HFFc6 (cell line): Measurements from ENCODE around the gene PIK3R3. TPM values are rescaled to one million over a fixed set of nuclear protein-coding genes. Genes with fewer than 3 reads are reported as not detected.

Experiments
- DNase-seq: peaks from one replicate; pipeline ENCODE4 v3.0.0-alpha.2; 2018
- H3K27ac Mint-ChIP-seq: 2 replicates; pipeline ENCODE4 v1.8.0; 2020; ENCODE audit warnings: mild to moderate bottlenecking, mixed read lengths
- H3K27me3 Mint-ChIP-seq: 2 replicates; pipeline ENCODE4 v1.8.0; 2021; ENCODE audit warnings: mild to moderate bottlenecking, moderate library complexity, mixed read lengths; ENCODE audit not compliant: insufficient read depth
- H3K36me3 Mint-ChIP-seq: 2 replicates; pipeline ENCODE4 v1.8.0; 2021; ENCODE audit warnings: low read depth, mixed read lengths
- H3K4me1 Mint-ChIP-seq: 2 replicates; pipeline ENCODE4 v1.8.0; 2020; ENCODE audit warnings: low read depth, mixed read lengths
- H3K4me3 Mint-ChIP-seq: 2 replicates; pipeline ENCODE4 v1.8.0; 2020; ENCODE audit warnings: mild to moderate bottlenecking, moderate library complexity, mixed read lengths
- H3K9me3 Mint-ChIP-seq: 2 replicates; pipeline ENCODE4 v1.8.0; 2020; ENCODE audit warnings: mild to moderate bottlenecking, mixed read lengths
- CTCF ChIP-seq: fragments of 200-600 bp; sonication (generic); IDR thresholded peaks from 2 replicates; pipeline ENCODE4 v1.5.0; 2021; ENCODE audit warnings: antibody characterized with exemption, mild to moderate bottlenecking
- total RNA-seq, 6 experiments: library from RNA; stranded (reverse); fragmentation: NEBNext Ultra II Directional; extraction: Animal tissue kit (Norgen Biotek cat#: 25700); gene quantifications; 2 replicates in 1 of 6; 3 replicates in 5 of 6; pipeline ENCODE4 v1.2.3, GENCODE V29; 2021

PIK3R3 gene
- total RNA-seq, 6 experiments from 2014 or later = 5.4 to 8.9 (median 6.0) TPM

GRCh38 chr1:45994423-45994822 is 138.0 kb downstream of the PIK3R3 start:
- Mint-ChIP-seq H3K27me3 (peaks cover 3% of the 10 kb centered on the region; the same call in 1 of the 2 replicates), H3K4me3 (no peak overlapping the region), H3K27ac (no peak overlapping the region), H3K9me3 (no peaks in the 10 kb centered on the region; the same call in 1 of the 2 replicates), H3K36me3 (peaks cover 20% of the 10 kb centered on the region; the same call in 1 of the 2 replicates), H3K4me1 (peaks cover 17% of the 10 kb centered on the region)
- TF ChIP-seq CTCF = no peak
- no peak for DNase-seq

Other genes with a start within 250 kb of the PIK3R3 start
- 1 to 10 TPM in 3 of 6 experiments, under 1 TPM in 3; 0.80 to 1.9 (median 1.1) TPM for gene TSPAN1, start 42.5 kb upstream of the PIK3R3 start, total RNA-seq
- gene P3R3URF, start 43.9 kb upstream of the PIK3R3 start, total RNA-seq = not detected
- 100 to 1,000 TPM; 103 to 125 (median 119) TPM for gene POMGNT1, start 65.8 kb upstream of the PIK3R3 start, total RNA-seq
- gene LURAP1, start 70.7 kb upstream of the PIK3R3 start, total RNA-seq = 1 to 10 TPM; 2.2 to 4.7 (median 3.9) TPM
- gene RAD54L, start 115.1 kb upstream of the PIK3R3 start, total RNA-seq = 10 to 100 TPM in 1 of 6 experiments, 1 to 10 TPM in 5; 3.8 to 10.9 (median 8.3) TPM
- 100 to 1,000 TPM in 4 of 6 experiments, 10 to 100 TPM in 2; 93.9 to 118 (median 104) TPM for gene LRRC41, start 171.0 kb upstream of the PIK3R3 start, total RNA-seq
- 100 to 1,000 TPM; 211 to 274 (median 260) TPM for gene UQCRH, start 171.1 kb upstream of the PIK3R3 start, total RNA-seq
- 10 to 100 TPM; 14.8 to 17.2 (median 16.7) TPM for gene NSUN4, start 208.2 kb upstream of the PIK3R3 start, total RNA-seq